Natural killer cell (primary cell): Measurements from ENCODE around the gene TYROBP. TPM values are rescaled to one million over a fixed set of nuclear protein-coding genes. Genes with fewer than 3 reads are reported as not detected.

Experiments
- ATAC-seq, 3 donors: fragments of 150-1000 bp in 2 of 3; fragments of 200-7000 bp in 1 of 3; cut with Tn5 transposase; 1 replicate in 1 of 3; 2 replicates in 2 of 3; pipeline ENCODE4 v1.10.0; 2021; ENCODE audit warnings: mild to moderate bottlenecking in 2 of 3, moderate library complexity in 2 of 3
- DNase-seq, 2 donors: peaks; one replicate each; pipeline versions ENCODE4 v3.0.0 to v3.0.0-alpha.2; 2013 to 2021; ENCODE audit warnings: mixed read lengths in 1 of 2
- H3K27ac ChIP-seq: one replicate; pipeline ENCODE4 v1.5.1; 2013; ENCODE audit warnings: mild to moderate bottlenecking, low read length
- H3K27me3 ChIP-seq: one replicate; pipeline ENCODE4 v1.6.1; 2013; ENCODE audit warnings: low read length; ENCODE audit not compliant: control insufficient read depth, insufficient read depth
- H3K36me3 ChIP-seq: one replicate; pipeline ENCODE4 v1.6.1; 2013; ENCODE audit warnings: low read length; ENCODE audit not compliant: control insufficient read depth, insufficient read depth
- H3K4me1 ChIP-seq: one replicate; pipeline ENCODE4 v1.6.1; 2013; ENCODE audit warnings: low read length; ENCODE audit not compliant: control insufficient read depth, insufficient read depth
- H3K4me3 ChIP-seq: one replicate; pipeline ENCODE4 v1.5.1; 2013; ENCODE audit warnings: low read length
- H3K9me3 ChIP-seq: one replicate; pipeline ENCODE4 v1.6.1; 2013; ENCODE audit warnings: low read length; ENCODE audit not compliant: control insufficient read depth, insufficient read depth
- H3K27ac Mint-ChIP-seq, 2 donors: one replicate each; pipeline ENCODE4 v1.8.0; 2022; ENCODE audit warnings: mild to moderate bottlenecking in 2 of 2, mixed read lengths in 2 of 2, moderate library complexity in 1 of 2
- H3K27me3 Mint-ChIP-seq, 2 donors: one replicate each; pipeline ENCODE4 v1.8.0; 2022; ENCODE audit warnings: low read depth in 2 of 2, mixed read lengths in 2 of 2
- H3K36me3 Mint-ChIP-seq: one replicate; pipeline ENCODE4 v1.8.0; 2022; ENCODE audit warnings: mixed read lengths
- H3K4me1 Mint-ChIP-seq, 2 donors: one replicate each; pipeline ENCODE4 v1.8.0; 2022; ENCODE audit warnings: mixed read lengths in 2 of 2
- H3K4me3 Mint-ChIP-seq: one replicate; pipeline ENCODE4 v1.8.0; 2022; ENCODE audit warnings: mild to moderate bottlenecking, moderate library complexity, mixed read lengths
- H3K9me3 Mint-ChIP-seq, 2 donors: one replicate each; pipeline ENCODE4 v1.8.0; 2022; ENCODE audit warnings: mixed read lengths in 2 of 2
- CTCF ChIP-seq: fragments of 200-600 bp; IDR thresholded peaks from one replicate; pipeline ENCODE4 v1.8.0; 2022; ENCODE audit warnings: antibody characterized with exemption
- WGBS: methylation state at CpG from one replicate; pipeline ENCODE4 v1.1.7; 2013; ENCODE audit warnings: missing lambda C conversion rate; ENCODE audit not compliant: insufficient coverage; 5-methylcytosine and 5-hydroxymethylcytosine counted together
- intact Hi-C: fragments of 100-400 bp; cut with micrococcal nuclease; formaldehyde crosslinking; loops from one replicate; pipeline ENCODE4 v1.14.2; 2022
- total RNA-seq, 4 donors: library from RNA; stranded (reverse); fragments of 120-200 nt in 1 of 4; gene quantifications; one replicate each; pipeline versions ENCODE4 v1.2.3 to v1.2.4, GENCODE V29; 2013 to 2022

The TYROBP gene
- total RNA-seq, 3 donors from 2014 or later (not counting 1 experiment from before 2014, with no cell fraction given): 439 to 494 (median 469) TPM

DNA sequence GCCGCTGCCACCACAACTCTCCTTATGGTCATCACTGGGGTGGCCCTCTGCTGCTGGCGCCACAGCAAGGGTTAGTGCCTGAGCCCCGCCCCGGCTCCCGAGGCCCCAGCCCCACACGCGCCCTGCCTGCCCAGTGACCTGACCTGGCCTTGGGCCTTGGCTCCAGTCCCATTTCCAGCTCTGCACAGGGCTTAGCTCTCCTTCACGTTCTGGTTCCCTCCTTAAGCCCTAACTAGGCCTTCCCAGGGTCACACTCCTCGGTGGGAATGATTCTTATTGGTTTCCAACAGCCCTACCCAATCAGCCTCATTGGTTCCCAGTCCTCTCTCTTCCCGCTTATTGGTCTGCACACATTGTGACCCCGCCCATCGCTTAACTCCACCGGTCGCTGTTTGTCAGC is 45.6 kb downstream of the TYROBP start:
- no peak overlapping the region for H3K4me3 Mint-ChIP-seq
- Histone ChIP-seq H3K9me3 (no peaks in the 10 kb centered on the region), H3K4me3 (no peak overlapping the region), H3K4me1 (peaks cover 5% of the 10 kb centered on the region), H3K36me3 (no peaks in the 10 kb centered on the region), H3K27me3 (peaks cover 19% of the 10 kb centered on the region), H3K27ac (no peak overlapping the region)
- no peak overlapping the region for H3K27ac Mint-ChIP-seq
- WGBS: 90% methylated on average over 14 of the region's 14 CpGs
- intact Hi-C loops: no loop called here
- DNase-seq (no peak), ATAC-seq (no peak)
- peaks cover 0 to 6% of the 10 kb centered on the region in 2 donors for H3K4me1 Mint-ChIP-seq
- TF ChIP-seq CTCF: no peak
- no peaks in the 10 kb centered on the region for H3K36me3 Mint-ChIP-seq
- H3K9me3 Mint-ChIP-seq: no peaks in the 10 kb centered on the region
- H3K27me3 Mint-ChIP-seq: peaks cover 58% of the 10 kb centered on the region in 2 donors

DNA sequence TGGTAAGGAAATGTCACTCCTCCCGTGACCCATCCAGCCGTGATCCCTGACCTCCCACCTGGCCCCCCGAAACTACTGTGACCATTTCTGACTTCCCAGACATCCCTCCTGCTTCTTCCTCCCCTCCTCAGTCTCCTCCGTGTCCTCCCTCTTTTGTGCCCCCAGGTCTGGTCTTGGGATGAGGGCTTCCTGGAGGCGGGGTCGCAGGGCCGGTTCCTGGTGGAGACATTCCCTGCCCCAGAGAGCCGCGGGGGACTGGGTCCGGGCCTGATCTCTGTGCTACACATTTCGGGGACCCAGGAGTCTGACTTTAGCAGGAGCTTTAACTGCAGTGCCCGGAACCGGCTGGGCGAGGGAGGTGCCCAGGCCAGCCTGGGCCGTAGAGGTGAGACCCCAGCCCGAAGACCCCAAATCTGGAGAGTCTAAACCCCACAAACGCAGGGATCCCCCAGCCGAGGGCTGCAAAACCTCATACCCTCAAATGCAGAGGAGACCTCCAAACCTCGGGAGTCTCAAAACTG is 46.4 kb downstream of the TYROBP start:
- Histone ChIP-seq H3K27ac (no peak overlapping the region), H3K4me1 (peaks cover 13% of the 10 kb centered on the region), H3K9me3 (no peaks in the 10 kb centered on the region), H3K27me3 (peaks cover 24% of the 10 kb centered on the region), H3K36me3 (no peaks in the 10 kb centered on the region), H3K4me3 (no peak overlapping the region)
- DNase-seq (no peak), ATAC-seq (no peak)
- Mint-ChIP-seq H3K4me3 (no peak overlapping the region), H3K9me3 (no peaks in the 10 kb centered on the region), H3K4me1 (peaks cover 0 to 11% of the 10 kb centered on the region in 2 donors), H3K27me3 (peaks cover 57 to 58% of the 10 kb centered on the region in 2 donors), H3K27ac (no peak overlapping the region), H3K36me3 (no peaks in the 10 kb centered on the region)
- 52% methylated on average over 19 of the region's 19 CpGs for WGBS
- intact Hi-C loops: no loop called here
- TF ChIP-seq CTCF: no peak

- H3K36me3 ChIP-seq: no peaks in the 10 kb centered on the region
- H3K4me1 ChIP-seq: peaks cover 20% of the 10 kb centered on the region
- peaks cover 29% of the 10 kb centered on the region for H3K27me3 ChIP-seq
- WGBS: 16% methylated on average over 55 of the region's 55 CpGs
- ATAC-seq (no peak), DNase-seq (no peak)
- H3K27ac ChIP-seq: no peak overlapping the region
- Mint-ChIP-seq H3K27me3 (peaks cover 50 to 53% of the 10 kb centered on the region in 2 donors), H3K4me3 (no peak overlapping the region), H3K36me3 (no peaks in the 10 kb centered on the region), H3K27ac (no peak overlapping the region), H3K9me3 (no peaks in the 10 kb centered on the region), H3K4me1 (peaks cover 0 to 15% of the 10 kb centered on the region in 2 donors)
- H3K9me3 ChIP-seq: no peaks in the 10 kb centered on the region
- intact Hi-C loops: no loop called here
- no peak for TF ChIP-seq CTCF
- no peak overlapping the region for H3K4me3 ChIP-seq
Measured at GRCh38 chr19:35860818-35861639, 47.1 kb downstream of the TYROBP start.
